GM23338 (cell line): ENCODE data around the gene WDR33.

ENCODE experiments used
- CREB1 ChIP-seq: fragments of 250-450 bp; sonication (Bioruptor Pico); IDR thresholded peaks from 2 replicates; pipeline ENCODE4 v1.5.0; 2020; ENCODE audit warnings: low read depth, mild to moderate bottlenecking, moderate library complexity
- ETS1 ChIP-seq: IDR thresholded peaks from 2 replicates; pipeline ENCODE4 v1.6.1; 2016; ENCODE audit warnings: antibody characterized with exemption
- EZH2 ChIP-seq: fragments of 200-600 bp; sonication (generic); IDR thresholded peaks from one replicate; pipeline ENCODE4 v1.8.0; 2017; ENCODE audit warnings: antibody characterized with exemption, mild to moderate bottlenecking, low read depth; ENCODE audit not compliant: unreplicated experiment
- EZH2phosphoT487 ChIP-seq: fragments of 200-600 bp; sonication (generic); IDR thresholded peaks from one replicate; pipeline ENCODE4 v1.8.1; 2018; ENCODE audit warnings: antibody characterized with exemption; ENCODE audit not compliant: unreplicated experiment
- JUNB ChIP-seq: IDR thresholded peaks from one replicate; pipeline ENCODE4 v1.6.1; 2016; ENCODE audit warnings: antibody characterized with exemption; ENCODE audit not compliant: unreplicated experiment
- POLR2AphosphoS5 ChIP-seq: IDR thresholded peaks from 2 replicates; pipeline ENCODE4 v1.6.1; 2016; ENCODE audit warnings: antibody characterized with exemption, low read depth
- STAT1 ChIP-seq: IDR thresholded peaks from one replicate; pipeline ENCODE4 v1.6.1; 2016; ENCODE audit warnings: antibody characterized with exemption; ENCODE audit not compliant: unreplicated experiment
- ZNF331 ChIP-seq: fragments of 250-450 bp; sonication (Bioruptor Pico); IDR thresholded peaks from 2 replicates; pipeline ENCODE4 v1.5.0; 2020; ENCODE audit warnings: low read depth, mild to moderate bottlenecking, moderate library complexity
- TF ChIP-seq, protein P1 (sequence below), 2 experiments: fragments of 200-600 bp in 1 of 2; sonication (generic) in 1 of 2; conservative IDR thresholded peaks; 2 replicates each; pipeline versions ENCODE4 v1.5.1 to v1.6.1; 2016 to 2017; ENCODE audit warnings: antibody characterized with exemption in 2 of 2, low read depth in 2 of 2, mild to moderate bottlenecking in 2 of 2, moderate library complexity in 1 of 2
- TF ChIP-seq, protein P2 (sequence below): IDR thresholded peaks from one replicate; pipeline ENCODE4 v1.6.1; 2018; ENCODE audit warnings: antibody characterized with exemption; ENCODE audit not compliant: unreplicated experiment

- TF ChIP-seq EZH2phosphoT487, result no peak
- no peak for TF ChIP-seq POLR2AphosphoS5
- TF ChIP-seq, protein P1, sequence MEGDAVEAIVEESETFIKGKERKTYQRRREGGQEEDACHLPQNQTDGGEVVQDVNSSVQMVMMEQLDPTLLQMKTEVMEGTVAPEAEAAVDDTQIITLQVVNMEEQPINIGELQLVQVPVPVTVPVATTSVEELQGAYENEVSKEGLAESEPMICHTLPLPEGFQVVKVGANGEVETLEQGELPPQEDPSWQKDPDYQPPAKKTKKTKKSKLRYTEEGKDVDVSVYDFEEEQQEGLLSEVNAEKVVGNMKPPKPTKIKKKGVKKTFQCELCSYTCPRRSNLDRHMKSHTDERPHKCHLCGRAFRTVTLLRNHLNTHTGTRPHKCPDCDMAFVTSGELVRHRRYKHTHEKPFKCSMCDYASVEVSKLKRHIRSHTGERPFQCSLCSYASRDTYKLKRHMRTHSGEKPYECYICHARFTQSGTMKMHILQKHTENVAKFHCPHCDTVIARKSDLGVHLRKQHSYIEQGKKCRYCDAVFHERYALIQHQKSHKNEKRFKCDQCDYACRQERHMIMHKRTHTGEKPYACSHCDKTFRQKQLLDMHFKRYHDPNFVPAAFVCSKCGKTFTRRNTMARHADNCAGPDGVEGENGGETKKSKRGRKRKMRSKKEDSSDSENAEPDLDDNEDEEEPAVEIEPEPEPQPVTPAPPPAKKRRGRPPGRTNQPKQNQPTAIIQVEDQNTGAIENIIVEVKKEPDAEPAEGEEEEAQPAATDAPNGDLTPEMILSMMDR (conservative IDR thresholded peaks at IDR 0.05; ENCODE audit: low read depth in 2 of 2), result no peak
- TF ChIP-seq CREB1 (CRISPR knock-in tag), result no peak
- TF ChIP-seq, protein P2, sequence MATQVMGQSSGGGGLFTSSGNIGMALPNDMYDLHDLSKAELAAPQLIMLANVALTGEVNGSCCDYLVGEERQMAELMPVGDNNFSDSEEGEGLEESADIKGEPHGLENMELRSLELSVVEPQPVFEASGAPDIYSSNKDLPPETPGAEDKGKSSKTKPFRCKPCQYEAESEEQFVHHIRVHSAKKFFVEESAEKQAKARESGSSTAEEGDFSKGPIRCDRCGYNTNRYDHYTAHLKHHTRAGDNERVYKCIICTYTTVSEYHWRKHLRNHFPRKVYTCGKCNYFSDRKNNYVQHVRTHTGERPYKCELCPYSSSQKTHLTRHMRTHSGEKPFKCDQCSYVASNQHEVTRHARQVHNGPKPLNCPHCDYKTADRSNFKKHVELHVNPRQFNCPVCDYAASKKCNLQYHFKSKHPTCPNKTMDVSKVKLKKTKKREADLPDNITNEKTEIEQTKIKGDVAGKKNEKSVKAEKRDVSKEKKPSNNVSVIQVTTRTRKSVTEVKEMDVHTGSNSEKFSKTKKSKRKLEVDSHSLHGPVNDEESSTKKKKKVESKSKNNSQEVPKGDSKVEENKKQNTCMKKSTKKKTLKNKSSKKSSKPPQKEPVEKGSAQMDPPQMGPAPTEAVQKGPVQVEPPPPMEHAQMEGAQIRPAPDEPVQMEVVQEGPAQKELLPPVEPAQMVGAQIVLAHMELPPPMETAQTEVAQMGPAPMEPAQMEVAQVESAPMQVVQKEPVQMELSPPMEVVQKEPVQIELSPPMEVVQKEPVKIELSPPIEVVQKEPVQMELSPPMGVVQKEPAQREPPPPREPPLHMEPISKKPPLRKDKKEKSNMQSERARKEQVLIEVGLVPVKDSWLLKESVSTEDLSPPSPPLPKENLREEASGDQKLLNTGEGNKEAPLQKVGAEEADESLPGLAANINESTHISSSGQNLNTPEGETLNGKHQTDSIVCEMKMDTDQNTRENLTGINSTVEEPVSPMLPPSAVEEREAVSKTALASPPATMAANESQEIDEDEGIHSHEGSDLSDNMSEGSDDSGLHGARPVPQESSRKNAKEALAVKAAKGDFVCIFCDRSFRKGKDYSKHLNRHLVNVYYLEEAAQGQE, result no peak
- no peak for TF ChIP-seq EZH2
- TF ChIP-seq STAT1, result no peak
- no peak for TF ChIP-seq ZNF331 (CRISPR knock-in tag)
- TF ChIP-seq ETS1, result no peak
- no peak for TF ChIP-seq JUNB
Observed at GRCh38 chr2:127818241-127818640, 7.3 kb upstream of the WDR33 start.
